C4-2B (cell line): ENCODE data around the gene CASKIN2.

Source experiments
- H3K27ac ChIP-seq: fragments of 450-650 bp; 2 replicates; pipeline ENCODE4 v1.5.1; 2017
- ZFX ChIP-seq: fragments of 450-650 bp; IDR thresholded peaks from 2 replicates; pipeline ENCODE4 v1.6.1; 2017
- TF ChIP-seq, protein P1 (sequence below): fragments of 450-650 bp; conservative IDR thresholded peaks from 2 replicates; pipeline ENCODE4 v1.5.1; 2017; ENCODE audit warnings: mild to moderate bottlenecking

Gene CASKIN2

DNA sequence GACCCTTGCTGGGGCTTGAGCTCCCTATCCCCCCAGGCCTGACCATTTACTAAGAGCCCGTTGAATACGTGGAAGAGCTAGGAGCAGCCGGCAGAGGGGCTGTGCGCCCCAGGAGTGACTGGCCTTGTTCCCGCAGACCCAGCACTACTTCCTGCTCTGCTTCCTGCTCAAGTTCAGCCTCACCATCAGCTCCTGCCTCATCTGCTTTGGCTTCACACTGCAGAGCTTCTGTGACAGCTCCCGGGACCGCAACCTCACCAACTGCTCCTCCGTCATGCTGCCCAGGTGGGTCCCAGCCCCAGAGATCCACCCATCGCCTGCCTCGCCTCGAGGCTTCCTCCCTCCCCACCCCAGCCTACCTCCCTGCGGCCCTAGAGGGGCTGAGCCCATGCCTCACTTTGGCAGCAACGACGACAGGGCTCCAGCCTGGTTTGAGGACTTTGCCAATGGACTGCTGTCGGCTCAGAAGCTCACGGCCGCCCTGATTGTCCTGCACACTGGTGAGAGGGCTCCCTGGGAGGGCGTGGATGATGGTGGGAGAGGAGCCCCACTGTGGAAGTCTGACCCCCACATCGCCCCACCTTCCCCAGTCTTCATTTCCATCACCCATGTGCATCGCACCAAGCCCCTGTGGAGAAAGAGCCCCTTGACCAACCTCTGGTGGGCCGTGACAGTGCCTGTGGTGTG lies 17.2 kb downstream of the CASKIN2 start:
- H3K27ac ChIP-seq, result no peak overlapping the region
- TF ChIP-seq ZFX, result no peak
- TF ChIP-seq, protein P1, sequence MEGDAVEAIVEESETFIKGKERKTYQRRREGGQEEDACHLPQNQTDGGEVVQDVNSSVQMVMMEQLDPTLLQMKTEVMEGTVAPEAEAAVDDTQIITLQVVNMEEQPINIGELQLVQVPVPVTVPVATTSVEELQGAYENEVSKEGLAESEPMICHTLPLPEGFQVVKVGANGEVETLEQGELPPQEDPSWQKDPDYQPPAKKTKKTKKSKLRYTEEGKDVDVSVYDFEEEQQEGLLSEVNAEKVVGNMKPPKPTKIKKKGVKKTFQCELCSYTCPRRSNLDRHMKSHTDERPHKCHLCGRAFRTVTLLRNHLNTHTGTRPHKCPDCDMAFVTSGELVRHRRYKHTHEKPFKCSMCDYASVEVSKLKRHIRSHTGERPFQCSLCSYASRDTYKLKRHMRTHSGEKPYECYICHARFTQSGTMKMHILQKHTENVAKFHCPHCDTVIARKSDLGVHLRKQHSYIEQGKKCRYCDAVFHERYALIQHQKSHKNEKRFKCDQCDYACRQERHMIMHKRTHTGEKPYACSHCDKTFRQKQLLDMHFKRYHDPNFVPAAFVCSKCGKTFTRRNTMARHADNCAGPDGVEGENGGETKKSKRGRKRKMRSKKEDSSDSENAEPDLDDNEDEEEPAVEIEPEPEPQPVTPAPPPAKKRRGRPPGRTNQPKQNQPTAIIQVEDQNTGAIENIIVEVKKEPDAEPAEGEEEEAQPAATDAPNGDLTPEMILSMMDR, result no peak

GRCh38 chr17:75496005-75496404 lies 19.3 kb downstream of the CASKIN2 start:
- no peak overlapping the region for H3K27ac ChIP-seq
- TF ChIP-seq, protein P1, result no peak
- TF ChIP-seq ZFX, result no peak

DNA sequence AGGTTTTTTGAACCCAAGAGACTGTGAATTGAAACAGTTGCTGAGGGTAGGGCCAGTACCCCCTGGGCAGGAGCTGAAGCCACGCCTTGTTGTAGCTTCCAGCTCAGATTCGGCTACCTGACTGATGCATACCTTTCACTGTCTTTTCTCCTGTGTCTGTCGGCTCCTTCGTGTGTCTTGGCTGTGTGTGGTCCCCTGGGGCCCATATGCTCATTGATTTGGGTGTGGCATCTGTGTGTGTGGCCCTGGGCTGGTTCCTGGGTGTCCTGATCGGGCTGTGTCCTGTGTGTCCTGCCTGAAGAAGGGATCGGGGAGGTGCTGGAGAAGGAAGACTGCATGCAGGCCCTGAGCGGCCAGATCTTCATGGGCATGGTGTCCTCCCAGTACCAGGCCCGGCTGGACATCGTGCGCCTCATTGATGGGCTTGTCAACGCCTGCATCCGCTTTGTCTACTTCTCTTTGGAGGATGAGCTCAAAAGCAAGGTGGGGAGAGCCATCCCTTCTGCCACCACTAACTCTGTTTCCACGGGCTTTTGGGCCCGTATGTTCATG lies 20.9 kb downstream of the CASKIN2 start:
- H3K27ac ChIP-seq, result no peak overlapping the region

GRCh38 chr17:75493476-75494129 lies 21.7 kb downstream of the CASKIN2 start:
- TF ChIP-seq ZFX, result no peak
- TF ChIP-seq, protein P1, result no peak
- H3K27ac ChIP-seq, result no peak overlapping the region

More for the DNA sequence above, 20.9 kb downstream of the CASKIN2 start:
- TF ChIP-seq, protein P1, result no peak
- no peak for TF ChIP-seq ZFX

DNA sequence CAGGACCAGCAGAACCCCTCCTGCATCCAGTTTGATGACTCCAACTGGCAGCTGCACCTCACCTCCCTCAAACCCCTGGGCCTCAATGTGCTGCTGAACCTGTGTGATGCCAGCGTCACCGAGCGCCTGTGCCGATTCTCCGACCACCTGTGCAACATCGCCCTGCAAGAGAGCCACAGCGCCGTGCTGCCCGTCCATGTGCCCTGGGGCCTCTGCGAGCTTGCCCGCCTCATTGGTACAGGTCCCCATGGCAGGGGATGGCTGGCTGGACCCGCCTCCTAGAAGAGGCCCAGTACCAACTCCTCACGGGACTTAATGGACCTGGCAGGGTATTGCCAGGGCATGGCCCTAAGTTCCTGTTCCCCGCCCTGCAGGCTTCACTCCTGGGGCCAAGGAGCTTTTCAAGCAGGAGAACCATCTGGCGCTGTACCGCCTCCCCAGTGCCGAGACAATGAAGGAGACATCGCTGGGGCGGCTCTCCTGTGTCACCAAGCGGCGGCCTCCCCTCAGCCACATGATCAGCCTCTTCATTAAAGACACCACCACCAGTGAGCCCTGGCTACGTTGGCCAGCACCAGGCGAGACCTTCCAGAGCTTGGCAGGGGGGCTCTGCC lies 22.7 kb downstream of the CASKIN2 start:
- TF ChIP-seq ZFX, result no peak
- TF ChIP-seq, protein P1, result no peak
- H3K27ac ChIP-seq, result no peak overlapping the region

DNA sequence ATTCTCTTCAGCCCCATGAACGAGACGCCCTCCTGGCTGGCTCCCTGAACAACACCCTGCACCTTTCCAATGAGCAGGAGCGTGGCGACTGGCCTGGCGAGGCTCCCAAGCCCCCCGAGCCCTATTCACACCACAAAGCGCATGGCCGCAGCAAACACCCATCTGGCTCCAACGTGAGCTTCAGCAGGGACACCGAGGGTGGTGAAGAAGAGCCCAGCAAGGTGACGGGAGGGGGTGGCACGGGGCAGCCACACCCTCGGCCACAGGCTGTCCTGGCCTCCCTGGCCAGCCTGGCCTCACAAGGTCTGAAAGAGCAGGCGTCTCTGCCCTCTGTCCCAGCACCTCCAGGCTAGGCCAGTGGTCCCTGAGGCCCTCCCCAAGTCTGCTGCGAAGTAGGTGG lies 23.7 kb downstream of the CASKIN2 start:
- H3K27ac ChIP-seq, result no peak overlapping the region
- TF ChIP-seq ZFX, result no peak
- TF ChIP-seq, protein P1, result no peak
